GF-D8 (cell line): ENCODE data around the gene CSDE1.

Source experiments
- DNase-seq: peaks from one replicate; lab custom pipeline; 2025; lab: John Stamatoyannopoulos, UW

The CSDE1 gene

DNA sequence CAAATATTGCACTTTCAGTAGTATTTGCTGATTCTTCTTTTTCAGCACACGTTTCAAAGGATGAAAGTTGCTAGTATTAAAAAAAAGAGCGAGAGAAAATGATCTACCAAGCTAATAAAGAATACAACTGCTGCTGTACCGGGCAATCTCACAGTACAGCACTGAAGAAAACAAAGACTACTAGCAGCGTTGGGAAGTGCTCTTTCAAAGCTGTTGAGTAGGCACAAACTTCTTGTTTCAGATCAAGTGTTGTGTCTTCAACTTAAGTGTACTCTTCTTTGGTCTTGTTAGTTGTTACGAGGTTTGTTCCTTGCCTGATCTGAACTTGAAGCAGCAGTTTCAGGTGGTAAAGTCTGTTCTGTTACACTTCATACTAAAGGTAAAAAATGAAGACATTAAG lies 7.9 kb downstream of the CSDE1 start:
- DNase-seq, result no peak

DNA sequence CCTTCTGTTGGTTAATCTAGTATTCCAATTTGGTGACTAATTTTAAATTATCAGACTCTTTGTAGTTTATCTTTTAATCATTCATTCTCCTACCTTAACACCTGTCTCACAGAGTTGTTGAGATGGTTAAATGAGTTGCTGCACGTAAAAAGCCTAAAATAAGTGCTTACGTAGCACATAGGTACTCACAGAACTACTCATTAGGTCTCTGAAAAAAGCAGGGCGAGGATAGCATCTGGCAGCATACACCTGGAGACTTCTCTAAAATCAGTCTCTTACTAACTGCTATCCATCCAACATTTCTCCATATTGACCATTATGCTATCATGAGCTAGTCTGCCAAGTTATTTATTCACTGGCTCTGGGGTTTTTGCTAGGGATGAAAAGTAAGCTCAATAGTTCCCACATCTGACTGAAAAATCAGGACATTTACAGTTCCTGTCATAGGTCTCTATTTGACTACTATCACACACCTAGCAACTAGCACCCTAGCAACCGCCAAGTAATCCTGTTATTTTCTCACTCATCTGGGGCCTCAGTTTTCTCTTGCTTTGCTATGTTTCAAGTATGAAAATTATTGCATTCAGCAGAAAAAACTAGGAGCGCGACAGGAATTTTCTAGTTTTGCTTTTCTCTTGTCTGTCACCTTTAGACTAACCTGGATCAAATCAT lies 11.2 kb downstream of the CSDE1 start:
- DNase-seq, result no peak

DNA sequence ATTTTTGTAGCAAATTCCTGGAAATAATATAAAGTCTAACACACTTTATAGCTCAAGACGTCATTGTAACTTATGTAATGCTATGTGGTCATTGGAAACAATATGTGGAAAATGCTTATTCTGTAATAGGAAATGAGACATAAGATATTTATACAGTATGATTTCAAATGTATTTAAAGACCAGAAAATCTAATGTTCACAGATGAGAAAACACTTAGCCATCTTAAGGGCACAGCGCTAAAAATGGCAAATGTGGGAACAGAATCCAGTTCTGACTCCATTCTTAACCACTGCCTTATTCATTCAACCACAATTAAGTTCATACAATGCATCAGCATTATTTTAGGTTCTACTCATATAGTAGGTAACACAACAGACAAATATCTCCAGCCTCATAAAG lies 12.5 kb downstream of the CSDE1 start:
- no peak for DNase-seq

DNA sequence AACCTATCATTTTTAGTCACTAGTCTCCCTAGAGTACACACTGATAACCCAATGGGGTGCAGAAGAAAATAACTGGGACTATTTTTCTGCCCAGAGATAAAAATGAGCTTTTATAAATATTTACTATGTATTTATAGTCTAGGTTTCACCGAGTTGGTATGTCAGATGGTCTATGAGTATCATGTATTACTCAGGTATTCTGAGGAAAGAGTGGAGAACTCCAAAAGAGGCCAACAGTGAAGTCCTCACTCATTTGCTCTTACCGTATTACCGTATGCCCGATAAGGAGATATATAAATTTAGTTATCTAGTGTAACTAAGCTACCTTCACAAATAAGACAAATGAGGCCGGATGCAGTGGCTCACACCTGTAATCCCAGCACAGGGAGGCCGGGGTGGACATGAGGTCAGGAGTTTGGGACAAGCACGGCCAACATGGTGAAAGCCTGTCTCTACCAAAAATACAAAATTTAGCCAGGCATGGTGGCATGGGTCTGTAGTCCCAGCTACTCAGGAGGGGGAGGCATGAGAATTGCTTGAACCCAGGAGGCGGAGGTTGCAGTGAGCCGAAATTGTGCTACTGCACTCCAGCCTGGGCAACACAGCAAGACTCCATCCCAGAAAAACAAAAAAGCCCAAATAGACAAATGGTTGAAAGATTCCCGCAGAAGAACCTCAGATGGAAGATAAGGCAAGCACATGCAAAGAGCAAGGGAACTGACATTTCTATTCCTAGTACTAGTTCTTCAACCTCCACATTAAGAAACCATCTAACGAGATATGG lies 15.6 kb downstream of the CSDE1 start:
- no peak for DNase-seq

DNA sequence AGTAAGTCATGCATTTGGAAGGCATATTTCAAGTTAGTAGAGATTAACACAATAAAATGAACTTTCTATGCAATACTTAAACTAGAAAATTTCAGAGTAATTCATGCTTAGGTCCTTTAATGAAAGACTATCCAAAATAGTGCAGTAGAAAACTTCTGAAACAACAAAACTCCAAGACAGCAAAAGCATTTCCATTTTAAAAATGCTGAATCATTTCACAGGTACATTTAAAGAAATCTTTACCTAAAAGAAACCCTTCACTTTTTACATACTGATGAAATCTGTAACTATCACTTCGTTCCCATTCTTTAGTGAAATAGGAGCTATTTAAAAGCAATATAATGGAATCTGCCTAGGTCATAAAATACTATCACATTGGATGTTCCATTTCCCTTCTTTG lies 17.5 kb downstream of the CSDE1 start:
- no peak for DNase-seq

DNA sequence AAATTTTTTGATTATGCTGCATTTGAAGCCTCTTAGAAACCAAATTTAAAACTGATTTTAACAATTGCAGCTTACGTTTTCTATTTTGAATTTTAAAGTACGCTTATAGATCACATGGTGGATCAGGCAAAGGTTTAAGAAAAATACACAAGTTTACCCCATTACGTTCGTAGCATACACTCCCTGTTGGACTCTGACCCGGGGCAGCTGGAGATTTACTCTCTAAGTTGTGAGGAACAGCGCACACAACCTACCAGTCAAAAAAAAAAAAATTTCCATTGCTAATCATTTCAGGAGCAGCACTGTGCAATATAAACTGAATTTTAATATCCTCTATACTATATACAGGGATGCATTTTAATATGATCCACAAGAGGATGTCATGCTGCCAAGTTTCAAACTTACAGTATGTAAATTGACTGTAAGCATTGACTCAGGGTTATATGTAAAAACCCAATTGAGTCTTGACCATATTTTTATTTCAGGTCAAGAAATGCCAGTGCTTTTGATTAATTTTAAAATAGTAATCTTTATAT lies 20.4 kb downstream of the CSDE1 start:
- DNase-seq, result no peak

DNA sequence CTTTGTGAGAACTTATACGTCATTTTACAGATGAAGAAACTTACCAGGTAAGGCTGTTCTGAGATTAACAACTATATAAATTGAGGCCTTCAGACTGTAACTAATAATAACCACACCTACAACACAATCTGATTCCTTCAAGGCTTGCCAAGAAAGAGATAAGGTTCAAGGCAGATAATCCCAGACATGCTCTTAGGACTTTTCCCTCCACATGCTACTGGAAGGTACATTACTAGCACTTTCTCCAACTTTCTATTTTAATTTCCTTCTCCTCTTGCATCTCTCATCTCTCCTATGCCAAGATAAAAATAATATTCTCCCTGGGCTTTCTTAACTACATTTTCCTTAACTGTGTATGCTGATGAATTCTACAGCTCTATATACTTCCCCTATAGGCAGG lies 22.3 kb downstream of the CSDE1 start:
- no peak for DNase-seq

DNA sequence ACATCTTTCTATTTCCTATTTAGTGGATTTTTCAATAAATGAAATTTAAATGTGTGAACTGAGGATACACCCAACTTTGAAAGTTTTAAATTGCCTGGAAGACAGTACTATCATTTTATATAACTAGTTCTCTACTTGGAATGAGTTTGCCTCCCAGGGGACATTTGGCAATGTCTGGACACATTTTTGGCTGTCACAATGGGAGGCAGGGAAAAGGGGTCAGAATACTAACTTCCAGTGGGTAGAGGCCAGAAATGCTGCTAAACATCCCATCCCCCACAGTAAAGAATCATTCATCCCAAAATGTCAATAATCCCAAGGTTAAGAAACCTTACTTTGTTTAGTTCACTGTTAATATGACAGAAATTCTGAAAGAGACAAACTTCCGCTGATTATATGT lies 28.0 kb downstream of the CSDE1 start:
- DNase-seq, result no peak

DNA sequence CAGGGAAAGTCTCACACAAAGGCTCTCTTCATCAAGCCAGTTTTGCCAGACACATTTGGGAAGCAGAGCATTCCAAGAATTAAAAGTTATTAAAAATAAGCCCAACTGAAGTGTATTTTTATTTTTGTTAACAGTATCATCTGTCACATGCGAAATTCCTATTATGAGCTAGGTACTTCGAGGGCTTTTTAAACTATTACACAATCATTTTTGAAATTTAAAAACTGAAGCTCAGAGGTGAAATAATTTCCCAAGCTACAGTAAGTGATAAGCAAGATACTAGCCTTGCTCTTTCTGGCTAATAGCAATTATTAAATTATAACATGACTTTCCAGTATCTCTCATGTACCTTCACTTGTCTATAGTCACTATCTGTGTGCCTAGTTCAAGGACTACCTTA lies 29.2 kb downstream of the CSDE1 start:
- no peak for DNase-seq

DNA sequence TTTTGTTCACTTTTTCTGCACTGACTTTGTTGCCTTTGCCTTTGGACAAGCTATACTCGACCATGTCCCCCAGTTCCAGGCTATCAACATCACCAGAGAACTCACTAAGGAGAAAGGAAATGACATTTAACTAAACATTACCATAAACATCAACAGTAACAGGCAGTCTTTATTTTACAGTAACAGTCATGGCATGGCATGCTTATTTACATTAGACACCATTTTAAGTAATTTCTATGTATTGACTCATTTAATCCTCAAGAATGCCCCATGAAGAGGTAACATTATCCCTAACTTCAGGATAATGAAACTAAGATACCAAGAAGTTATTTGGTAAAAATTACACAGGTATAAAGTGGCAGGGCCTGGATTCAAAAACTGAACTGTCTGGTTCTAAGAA lies 32.6 kb downstream of the CSDE1 start:
- no peak for DNase-seq

DNA sequence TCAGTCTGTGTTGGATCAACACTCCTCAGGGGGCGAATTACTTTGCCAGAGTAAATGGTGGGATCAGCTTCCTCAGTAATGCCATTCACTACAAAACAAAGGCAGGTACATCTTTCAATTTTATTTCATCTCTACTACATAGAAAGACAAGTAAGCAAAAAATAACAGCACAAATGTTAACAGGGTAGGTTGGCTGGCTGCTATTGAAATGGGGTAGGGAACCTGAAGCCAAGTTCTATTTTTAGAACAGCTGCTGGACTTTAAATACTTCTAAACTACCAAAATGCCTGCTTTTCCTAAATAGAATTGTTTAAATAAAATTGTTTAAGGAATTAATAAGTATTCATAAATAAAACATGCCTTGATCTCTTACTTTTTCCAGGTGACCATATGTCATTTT lies 33.9 kb downstream of the CSDE1 start:
- DNase-seq, result no peak

DNA sequence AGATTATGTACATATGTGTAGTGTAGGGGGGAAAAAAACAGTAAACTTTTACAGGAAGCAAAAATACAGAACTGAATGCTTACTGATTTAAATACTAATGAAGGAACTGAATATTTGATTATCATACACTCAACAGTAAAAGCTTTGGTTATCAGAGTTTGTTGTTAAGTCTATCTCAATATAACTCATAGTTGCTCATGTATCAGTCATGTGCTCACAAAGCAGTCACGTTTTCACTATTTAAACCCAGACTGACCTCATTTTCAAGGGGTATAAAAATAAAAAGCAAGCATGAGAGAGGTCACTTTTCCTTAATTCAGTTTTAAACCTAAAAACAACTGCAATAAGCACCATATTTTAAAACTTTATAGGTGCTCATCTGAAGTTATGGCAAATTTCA lies 34.3 kb downstream of the CSDE1 start:
- DNase-seq, result no peak

DNA sequence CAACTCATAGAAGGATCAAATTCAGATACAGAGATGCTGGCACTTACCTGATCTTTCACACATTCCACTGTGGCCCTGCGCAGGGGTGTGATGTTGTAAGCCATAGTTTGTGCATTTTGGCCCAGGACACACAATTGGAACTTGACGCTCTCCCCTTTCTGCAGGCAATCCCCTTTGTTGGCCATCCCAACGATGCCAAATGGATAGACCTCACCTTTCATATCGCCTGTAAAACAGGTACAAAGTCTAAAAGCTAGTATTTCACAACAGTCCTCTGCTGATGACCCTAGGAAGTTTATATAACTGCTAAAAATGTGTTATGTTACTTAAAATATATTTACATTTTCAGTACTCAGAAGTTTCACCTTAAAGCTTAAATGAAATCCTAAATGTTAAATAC lies 37.3 kb downstream of the CSDE1 start:
- no peak for DNase-seq

DNA sequence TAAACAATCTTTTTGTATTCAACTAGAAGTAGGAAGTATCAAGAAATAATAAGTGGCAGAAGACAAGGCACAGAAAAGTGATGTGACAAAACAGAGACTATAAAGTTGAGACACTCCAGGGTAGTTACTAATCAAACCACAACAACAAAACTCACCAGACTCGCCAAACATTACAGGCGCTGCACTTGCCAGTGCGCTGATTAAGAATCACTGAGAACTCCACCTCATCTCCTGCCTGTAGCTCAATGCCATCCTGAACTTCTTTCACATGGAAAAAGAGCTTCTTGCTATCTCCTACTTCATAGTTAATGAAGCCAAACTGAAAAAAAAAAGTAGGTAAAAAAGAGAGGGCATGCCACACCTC lies 38.4 kb downstream of the CSDE1 start:
- DNase-seq, result no peak

DNA sequence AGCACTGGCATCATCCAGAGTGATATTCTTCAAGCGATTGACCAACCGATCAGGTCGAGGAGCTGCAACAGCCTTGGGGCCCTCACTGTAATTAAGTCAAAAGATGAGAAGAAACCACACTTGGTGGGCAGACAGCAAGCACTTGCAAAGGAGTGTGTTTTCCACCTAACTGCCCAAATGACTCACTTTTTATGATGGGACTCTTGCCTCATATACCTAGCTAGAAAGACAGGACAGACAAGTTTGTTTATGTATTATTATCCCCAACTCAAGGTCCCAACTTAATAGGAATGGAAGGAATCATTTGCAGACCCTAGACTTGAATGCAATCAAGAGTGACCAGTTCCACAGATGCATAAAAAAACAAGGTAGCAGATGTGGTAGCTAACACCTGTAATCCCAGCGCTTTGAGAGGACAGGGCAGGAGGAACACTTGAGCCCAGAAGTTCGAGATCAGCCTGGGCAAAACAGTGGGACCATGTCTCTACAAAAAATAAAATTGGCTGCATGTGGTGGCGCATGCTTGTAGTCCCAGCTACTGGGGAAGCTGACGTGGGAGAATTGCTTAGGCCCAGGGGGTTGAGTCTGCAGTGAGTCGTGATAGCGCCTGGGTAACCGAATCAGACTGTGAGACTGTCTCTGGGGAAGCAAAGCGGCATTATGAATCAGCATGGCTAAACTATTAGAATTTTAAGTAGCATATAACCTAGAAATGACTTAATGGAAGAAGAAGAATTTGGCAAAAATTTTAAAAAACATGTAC lies 38.9 kb downstream of the CSDE1 start:
- no peak for DNase-seq

DNA sequence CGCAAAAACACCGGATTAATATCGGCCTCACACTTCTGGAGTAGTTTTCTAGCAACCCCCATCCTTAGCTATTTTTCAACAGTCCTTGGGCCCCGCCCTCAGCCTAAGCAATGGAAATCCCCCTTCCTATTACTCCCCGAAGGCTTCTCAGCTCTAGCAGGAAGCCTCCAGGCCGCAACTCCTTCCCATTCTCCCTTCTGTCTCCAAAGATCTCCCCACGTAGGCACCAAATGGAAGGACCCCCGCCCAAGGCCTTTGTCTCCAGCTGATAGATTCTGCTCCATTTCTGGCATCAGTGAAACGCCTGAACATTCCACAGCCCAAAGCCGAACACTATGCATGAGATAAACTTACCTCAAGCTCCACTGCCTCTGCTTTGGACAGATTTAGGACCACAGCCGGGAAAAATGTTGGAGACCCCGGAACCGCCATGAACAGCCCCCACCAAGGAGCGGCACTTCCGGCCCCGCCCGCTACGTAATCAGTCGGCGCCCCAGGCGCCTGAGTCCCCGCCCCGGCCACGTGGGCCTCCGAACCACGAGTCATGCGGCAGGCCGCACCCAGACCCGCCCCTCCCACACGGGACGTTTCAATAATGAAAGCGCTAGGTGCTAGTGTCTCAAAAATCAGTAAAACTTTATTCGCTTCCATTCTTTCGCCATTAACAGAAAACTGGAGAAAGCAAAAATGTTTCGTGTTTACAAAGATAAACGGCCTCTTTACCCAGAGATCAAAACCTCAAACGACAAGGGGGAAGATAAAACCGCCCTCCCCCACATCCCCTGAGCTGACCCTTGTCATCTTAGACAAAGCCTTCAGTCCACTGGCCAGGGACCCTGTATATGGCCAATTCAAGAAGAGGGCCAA lies 41.2 kb downstream of the CSDE1 start, which contains the start of gene NRAS:
Gene NRAS (minus strand): TSS at position 468 of the 867 bp plus-strand sequence. CDS start 611 bp downstream, outside the sequence.
- peak; percentile 72 for DNase-seq

DNA sequence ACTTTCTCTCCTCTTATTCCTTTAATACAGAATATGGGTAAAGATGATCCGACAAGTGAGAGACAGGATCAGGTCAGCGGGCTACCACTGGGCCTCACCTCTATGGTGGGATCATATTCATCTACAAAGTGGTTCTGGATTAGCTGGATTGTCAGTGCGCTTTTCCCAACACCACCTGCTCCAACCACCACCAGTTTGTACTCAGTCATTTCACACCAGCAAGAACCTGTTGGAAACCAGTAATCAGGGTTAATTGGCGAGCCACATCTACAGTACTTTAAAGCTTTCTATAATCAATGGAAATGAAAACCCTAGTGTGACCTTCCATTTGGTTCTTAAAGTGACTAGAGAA lies 41.9 kb downstream of the CSDE1 start:
- no peak for DNase-seq

DNA sequence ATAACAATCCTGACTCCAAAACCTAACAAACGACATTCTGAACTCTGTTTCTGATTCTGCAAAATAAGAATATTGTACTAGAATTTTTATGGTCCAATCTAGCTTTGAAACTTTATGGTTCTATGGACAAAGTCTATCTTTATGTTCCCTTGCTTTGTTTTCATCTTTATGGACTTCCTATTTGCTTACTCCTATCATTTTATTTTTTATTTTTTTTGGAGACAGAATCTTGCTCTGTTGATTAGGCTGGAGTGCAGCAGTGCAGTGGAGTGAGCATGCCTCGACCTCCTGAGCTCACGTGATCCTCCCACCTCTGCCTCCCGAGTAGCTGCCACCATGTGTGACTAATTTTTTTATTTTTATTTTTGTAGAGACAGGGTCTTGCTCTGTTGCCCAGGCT lies 44.8 kb downstream of the CSDE1 start:
- DNase-seq, result no peak

DNA sequence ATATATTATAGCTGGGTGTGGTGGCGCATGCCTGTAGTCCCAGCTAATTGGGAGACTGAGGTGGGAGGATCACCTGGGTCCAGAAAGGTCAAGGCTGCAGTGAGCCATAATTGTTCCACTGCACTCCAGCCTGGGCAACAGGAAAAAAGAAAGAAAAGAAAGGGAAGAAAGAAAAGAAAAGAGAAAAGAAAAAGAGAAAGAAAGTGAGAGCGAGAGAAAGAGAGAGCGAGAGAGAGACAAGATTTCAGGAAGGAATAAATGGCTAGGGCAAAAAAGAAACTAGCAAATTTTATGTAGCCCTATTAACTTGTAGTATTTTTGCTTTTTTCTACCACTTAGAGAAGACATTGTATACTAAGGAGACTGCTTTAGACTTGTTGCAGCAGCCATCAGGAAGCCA lies 47.4 kb downstream of the CSDE1 start:
- no peak for DNase-seq

DNA sequence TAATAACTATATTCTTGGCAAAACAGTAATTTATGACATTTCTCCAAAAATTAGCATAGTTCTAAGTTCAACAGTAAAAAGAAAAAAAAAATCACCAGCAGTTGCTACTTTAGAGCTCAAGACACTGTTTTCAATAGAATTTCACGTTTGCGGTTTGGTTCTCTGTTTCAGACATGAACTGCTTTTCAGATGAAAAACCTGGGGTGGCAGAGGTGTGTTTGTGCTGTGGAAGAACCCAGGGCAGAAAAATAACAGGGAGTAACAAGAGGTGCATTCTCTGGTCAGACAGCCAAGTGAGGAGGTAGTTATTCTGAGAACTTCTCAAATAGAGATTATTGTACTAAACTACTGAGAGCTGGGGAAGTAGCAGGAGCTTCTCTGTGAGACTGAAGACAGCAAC lies 50.2 kb downstream of the CSDE1 start:
- no peak for DNase-seq

DNA sequence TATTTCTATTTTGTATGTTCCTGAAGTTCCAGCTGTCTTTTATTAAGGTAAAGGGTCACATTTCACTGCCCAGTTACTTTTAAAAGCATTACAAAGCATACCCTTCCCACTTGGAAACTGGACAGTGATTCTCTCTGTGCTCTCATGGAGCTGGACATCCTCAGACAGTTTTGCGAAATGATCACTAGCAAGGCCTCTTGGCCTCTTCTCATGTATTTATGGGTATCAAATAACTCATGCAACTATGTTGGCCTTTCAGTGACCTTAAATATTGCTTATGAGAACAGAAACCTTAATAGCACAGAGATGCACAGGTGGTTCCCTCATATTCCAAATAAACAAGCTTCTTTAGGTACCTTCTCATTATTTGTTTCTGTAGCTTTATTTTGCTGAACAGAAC lies 54.5 kb downstream of the CSDE1 start:
- no peak for DNase-seq

DNA sequence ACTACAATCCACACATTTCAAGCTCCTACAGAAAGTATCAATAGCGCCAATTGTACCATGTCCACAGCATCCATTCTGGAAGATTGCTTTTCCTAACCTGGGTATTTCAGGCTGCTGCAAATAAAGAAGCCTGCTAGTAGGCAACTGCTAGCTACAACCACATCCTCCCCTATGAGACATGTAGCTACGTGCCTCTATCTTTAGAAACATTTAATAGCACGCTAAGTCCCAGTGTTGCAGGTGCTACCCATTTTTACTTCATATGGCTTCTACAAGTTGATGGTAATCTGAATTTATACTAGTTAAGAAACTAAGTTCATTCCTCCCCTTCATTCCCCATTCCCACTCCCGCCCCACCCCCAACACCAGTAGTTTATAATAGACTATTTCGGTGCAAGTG lies 55.0 kb downstream of the CSDE1 start:
- DNase-seq, result no peak
